H1 (cell line): Measurements from ENCODE around the gene ZACN.

Experiments used
- JUND ChIP-seq: IDR thresholded peaks from 2 replicates; pipeline ENCODE4 v1.6.1; 2011; ENCODE audit warnings: mild to moderate bottlenecking, improper control_type of control experiment, low read length
- PHF8 ChIP-seq: fragments of 200-600 bp; sonication (generic); conservative IDR thresholded peaks from 2 replicates; pipeline ENCODE4 v1.7.1; 2012; ENCODE audit warnings: low read depth, mild to moderate bottlenecking, inconsistent platforms, low read length, moderate library complexity
- SP1 ChIP-seq: IDR thresholded peaks from 2 replicates; pipeline ENCODE4 v1.6.1; 2011; ENCODE audit warnings: low read depth, low read length
- TAF1 ChIP-seq: IDR thresholded peaks from 2 replicates; pipeline ENCODE4 v1.6.1; 2011; ENCODE audit warnings: mild to moderate bottlenecking, low read depth, low read length
- TF ChIP-seq, protein P1 (sequence below): IDR thresholded peaks from 2 replicates; pipeline ENCODE4 v1.6.1; 2012; ENCODE audit warnings: low read length, inconsistent platforms
- TF ChIP-seq, protein P2 (sequence below), 3 experiments: IDR thresholded peaks; 1 replicate in 2 of 3; 2 replicates in 1 of 3; pipeline versions ENCODE4 v1.5.1 to v1.6.1; 2011; ENCODE audit warnings: low read length in 3 of 3, mild to moderate bottlenecking in 3 of 3, inconsistent platforms in 2 of 3, low read depth in 1 of 3, moderate library complexity in 1 of 3; ENCODE audit not compliant: insufficient read depth in 1 of 3; ENCODE audit errors: control extremely low read depth in 1 of 3

- TF ChIP-seq TAF1 (no peak), PHF8 (no peak), JUND (no peak), SP1 (no peak)
- TF ChIP-seq, protein P1, sequence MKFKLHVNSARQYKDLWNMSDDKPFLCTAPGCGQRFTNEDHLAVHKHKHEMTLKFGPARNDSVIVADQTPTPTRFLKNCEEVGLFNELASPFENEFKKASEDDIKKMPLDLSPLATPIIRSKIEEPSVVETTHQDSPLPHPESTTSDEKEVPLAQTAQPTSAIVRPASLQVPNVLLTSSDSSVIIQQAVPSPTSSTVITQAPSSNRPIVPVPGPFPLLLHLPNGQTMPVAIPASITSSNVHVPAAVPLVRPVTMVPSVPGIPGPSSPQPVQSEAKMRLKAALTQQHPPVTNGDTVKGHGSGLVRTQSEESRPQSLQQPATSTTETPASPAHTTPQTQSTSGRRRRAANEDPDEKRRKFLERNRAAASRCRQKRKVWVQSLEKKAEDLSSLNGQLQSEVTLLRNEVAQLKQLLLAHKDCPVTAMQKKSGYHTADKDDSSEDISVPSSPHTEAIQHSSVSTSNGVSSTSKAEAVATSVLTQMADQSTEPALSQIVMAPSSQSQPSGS, result no peak
- TF ChIP-seq, protein P2, sequence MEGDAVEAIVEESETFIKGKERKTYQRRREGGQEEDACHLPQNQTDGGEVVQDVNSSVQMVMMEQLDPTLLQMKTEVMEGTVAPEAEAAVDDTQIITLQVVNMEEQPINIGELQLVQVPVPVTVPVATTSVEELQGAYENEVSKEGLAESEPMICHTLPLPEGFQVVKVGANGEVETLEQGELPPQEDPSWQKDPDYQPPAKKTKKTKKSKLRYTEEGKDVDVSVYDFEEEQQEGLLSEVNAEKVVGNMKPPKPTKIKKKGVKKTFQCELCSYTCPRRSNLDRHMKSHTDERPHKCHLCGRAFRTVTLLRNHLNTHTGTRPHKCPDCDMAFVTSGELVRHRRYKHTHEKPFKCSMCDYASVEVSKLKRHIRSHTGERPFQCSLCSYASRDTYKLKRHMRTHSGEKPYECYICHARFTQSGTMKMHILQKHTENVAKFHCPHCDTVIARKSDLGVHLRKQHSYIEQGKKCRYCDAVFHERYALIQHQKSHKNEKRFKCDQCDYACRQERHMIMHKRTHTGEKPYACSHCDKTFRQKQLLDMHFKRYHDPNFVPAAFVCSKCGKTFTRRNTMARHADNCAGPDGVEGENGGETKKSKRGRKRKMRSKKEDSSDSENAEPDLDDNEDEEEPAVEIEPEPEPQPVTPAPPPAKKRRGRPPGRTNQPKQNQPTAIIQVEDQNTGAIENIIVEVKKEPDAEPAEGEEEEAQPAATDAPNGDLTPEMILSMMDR (IDR thresholded peaks at IDR 0.05; ENCODE audit: control extremely low read depth in 1 of 3, insufficient read depth in 1 of 3, low read depth in 1 of 3, low read length in 3 of 3), result no peak
These were observed 29.0 kb upstream of the ZACN start for GRCh38 chr17:76049836-76050537.
